ENCODE data around the gene SDC4. TPM values are rescaled to one million over a fixed set of nuclear protein-coding genes. Genes with fewer than 3 reads are reported as not detected.

SDC4 gene
- total and polyA plus RNA-seq, 9 of the 15 experiments (the other 6 are each of a cell fraction or from before 2014, with no cell fraction given), result 2.1 to 10.7 (median 6.3) TPM

GRCh38 chr20:45337367-45338120, 10.7 kb downstream of the SDC4 start:
- Histone ChIP-seq H3K79me2 (ENCODE audit: control insufficient read depth, insufficient read depth, low read length) (peaks cover 6% of the 10 kb centered on the region; the same call in 1 of the 3 replicates), H3K36me3 (ENCODE audit: control insufficient read depth, insufficient read depth, low read length) (peaks cover 13% of the 10 kb centered on the region; the same call in 1 of the 3 replicates), H4K20me1 (replicated peaks; ENCODE audit: control insufficient read depth, insufficient read depth, low read length) (0 out of 2 replicates have a peak, but pooled peaks cover 6% of the 10 kb centered on the region), H3K4me1 (replicated peaks in 1 of 2; ENCODE audit: control insufficient read depth in 2 of 2, insufficient read depth in 2 of 2, low read length in 2 of 2) (peaks cover 51 to 53% of the 10 kb centered on the region in 2 experiments), H3K9ac (ENCODE audit: insufficient read depth in 1 of 2, low read depth in 2 of 2, low read length in 2 of 2) (peak overlapping the region; percentile 41 to 83; a peak in 3 of 4 replicates), H3K9me3 (replicated peaks; ENCODE audit: control insufficient read depth, insufficient read depth, low read depth, low read length) (no peaks in the 10 kb centered on the region), H3K27ac (ENCODE audit: extremely low read depth, low read depth, low read length) (peak overlapping the region; percentile 58), H2AFZ (ENCODE audit: low read depth, low read length) (peak overlapping the region; percentile 54), H3K4me2 (ENCODE audit: insufficient read depth, low read length) (peak overlapping the region; percentile 67), H3K4me3 (no peak overlapping the region), H3K9me1 (ENCODE audit: control insufficient read depth, insufficient read depth, low read length) (no peaks in the 10 kb centered on the region), H3K27me3 (ENCODE audit: control insufficient read depth in 2 of 2, insufficient read depth in 2 of 2, low read length in 2 of 2) (no peaks in the 10 kb centered on the region)
- 4% methylated on average over 15 of the region's 15 CpGs for WGBS (ENCODE audit: insufficient coverage, low coverage, missing lambda C conversion rate)
- ChIA-PET POLR2A (interaction anchor here (0.6 to 4.1 kb wide), 8 partner anchors 10 to 650 kb away, joined by 3 to 32 read pairs (median 4); partner anchors contain the start of gene SDC4), CTCF (ENCODE audit: low intra/inter-chr PET ratio) (no interaction called here)
- intact Hi-C loops (cut with micrococcal nuclease) (no loop called here), in situ Hi-C loops (cut with MboI) (no loop called here)
- BruUV-seq (replicated peaks), result no TSS peak
- FAIRE-seq (peak; percentile 88), DNase-seq (ENCODE audit: extremely low read depth in 1 of 4, low spot score in 3 of 4) (peak; percentile 61 to 87 (median 73)), ATAC-seq (peak; percentile 88)
- peak in 1 of 2 experiments; percentile 58; a peak in 2 of 4 replicates for TF ChIP-seq HDAC1 (IDR thresholded peaks at IDR 0.05)
- no peak for TF ChIP-seq L3MBTL2 (IDR thresholded peaks at IDR 0.05)
- TF ChIP-seq ZNF239 (CRISPR knock-in tag; IDR thresholded peaks at IDR 0.05), result no peak
- TF ChIP-seq TARDBP (IDR thresholded peaks at IDR 0.05), result 0 out of 2 replicates have a peak, but pooled peaks have one; percentile 35
- peak; percentile 37; the same call in 1 of the 2 replicates for TF ChIP-seq STAT5A (IDR thresholded peaks at IDR 0.05; ENCODE audit: borderline replicate concordance, low read length)
- no peak for TF ChIP-seq CHD2 (IDR thresholded peaks at IDR 0.05; ENCODE audit: low read depth, low read length)
- TF ChIP-seq TFAP4 (CRISPR knock-in tag; IDR thresholded peaks at IDR 0.05; ENCODE audit: borderline replicate concordance), result peak; percentile 84
- TF ChIP-seq ATF3 (IDR thresholded peaks at IDR 0.05), result peak; percentile 67
- TF ChIP-seq ATF3 (CRISPR knock-in tag; conservative IDR thresholded peaks at IDR 0.05), result no peak
- no peak for TF ChIP-seq SMARCA5 (IDR thresholded peaks at IDR 0.05)
- TF ChIP-seq SMC3 (conservative IDR thresholded peaks at IDR 0.05; ENCODE audit: insufficient read depth, low read depth, low read length), result no peak
- no peak for TF ChIP-seq GABPB1 (CRISPR knock-in tag; IDR thresholded peaks at IDR 0.05)
- TF ChIP-seq IRF2 (CRISPR knock-in tag; IDR thresholded peaks at IDR 0.05), result no peak
- TF ChIP-seq ZBTB49 (CRISPR knock-in tag; IDR thresholded peaks at IDR 0.05; ENCODE audit: borderline replicate concordance), result no peak

All from K562 (cell line).